NCI-H1105 treated with DMSO at 0.1 percent for 48 hours (cell line): ENCODE data around the gene PPA1.
"Not testable (repeated sequence)": the region's sequence is repeated elsewhere in the genome, so short reads cannot be mapped to it uniquely, and the experiment has no call there.

Experiments used
- DNase-seq: peaks from one replicate; lab custom pipeline; 2025; lab: John Stamatoyannopoulos, UW

The PPA1 gene

DNA sequence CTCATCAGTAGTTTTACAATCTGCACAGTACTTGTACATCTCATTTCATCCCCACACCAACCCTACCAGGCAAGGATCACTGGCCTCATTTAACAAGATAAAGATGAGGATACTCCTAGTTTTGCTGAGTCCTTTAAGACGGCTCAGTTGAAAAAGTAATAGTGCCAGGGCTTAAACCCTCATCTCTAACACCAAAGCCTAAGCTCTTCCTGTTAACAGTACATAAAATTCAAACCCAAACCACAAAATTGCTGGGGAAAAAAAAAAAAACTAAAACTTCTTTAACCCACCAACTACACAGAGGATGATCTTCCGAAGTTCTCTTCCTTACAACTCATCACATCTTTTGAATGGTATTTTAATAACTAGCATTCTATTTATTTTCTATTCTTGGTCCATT, 64.2 kb downstream of the PPA1 start:
- DNase-seq, result no peak

- no peak for DNase-seq
Observed at GRCh38 chr10:70167246-70167645, 66.0 kb downstream of the PPA1 start.

- DNase-seq, result no peak
Observed at GRCh38 chr10:70166394-70166793, 66.8 kb downstream of the PPA1 start.

GRCh38 chr10:70164163-70164562, 69.1 kb downstream of the PPA1 start:
- DNase-seq, result no peak

- no peak for DNase-seq
Observed at GRCh38 chr10:70163448-70163847, 69.8 kb downstream of the PPA1 start.

- no peak for DNase-seq
Observed at GRCh38 chr10:70162892-70163201, 70.4 kb downstream of the PPA1 start.

DNA sequence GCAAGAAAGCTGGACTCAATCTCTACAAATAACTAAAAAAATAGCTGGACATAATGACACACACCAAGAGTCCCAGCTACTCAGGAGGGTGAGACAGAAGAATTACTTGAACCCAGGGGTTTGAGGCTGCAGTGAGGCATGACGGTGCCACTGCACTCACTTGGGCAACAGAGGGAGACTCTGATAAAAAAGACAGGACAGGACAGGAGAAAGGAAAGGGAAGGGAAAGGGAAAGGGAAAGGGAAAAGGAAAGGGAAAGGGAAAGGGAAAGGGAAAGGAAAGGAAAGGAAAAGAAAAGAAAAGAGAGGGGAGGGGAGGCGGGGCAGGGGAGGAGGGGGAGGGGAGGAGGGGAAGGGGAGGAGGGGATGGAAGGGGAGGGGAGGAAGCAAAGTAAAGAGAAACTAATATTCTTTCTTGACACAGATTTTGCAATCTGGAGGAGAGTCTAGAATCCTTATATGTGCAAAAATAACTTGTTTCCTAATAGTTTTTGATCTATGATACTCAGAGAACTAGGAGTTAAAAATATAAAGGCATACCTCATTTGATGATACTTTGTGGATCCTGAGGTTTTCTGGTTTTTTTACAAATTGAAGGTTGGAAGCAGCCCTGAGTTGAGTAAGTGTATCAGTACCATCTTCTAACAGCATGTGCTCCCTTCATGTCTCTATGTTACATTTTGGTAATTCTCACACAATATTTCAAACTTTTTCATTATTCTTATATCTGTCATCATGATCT, 70.9 kb downstream of the PPA1 start:
- no peak for DNase-seq

DNA sequence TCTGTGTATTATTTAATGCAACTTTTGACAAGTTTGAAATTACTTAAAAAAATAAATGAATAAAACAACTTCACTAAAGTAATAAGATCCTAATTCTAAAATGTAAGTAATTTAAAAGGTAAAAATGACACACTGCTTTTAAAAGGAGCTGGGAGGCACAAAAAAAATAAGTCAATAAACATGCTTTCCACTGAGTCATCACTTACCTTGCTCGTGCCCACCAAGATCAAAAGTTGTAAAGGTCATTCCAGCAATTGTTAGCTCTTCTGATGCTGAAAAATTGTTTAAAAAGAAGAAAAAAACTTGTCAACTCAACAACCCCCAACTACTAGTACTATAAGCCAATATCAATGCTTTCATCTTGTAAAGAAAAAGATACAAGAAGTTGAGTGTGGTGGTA, 72.4 kb downstream of the PPA1 start:
- no peak for DNase-seq

DNA sequence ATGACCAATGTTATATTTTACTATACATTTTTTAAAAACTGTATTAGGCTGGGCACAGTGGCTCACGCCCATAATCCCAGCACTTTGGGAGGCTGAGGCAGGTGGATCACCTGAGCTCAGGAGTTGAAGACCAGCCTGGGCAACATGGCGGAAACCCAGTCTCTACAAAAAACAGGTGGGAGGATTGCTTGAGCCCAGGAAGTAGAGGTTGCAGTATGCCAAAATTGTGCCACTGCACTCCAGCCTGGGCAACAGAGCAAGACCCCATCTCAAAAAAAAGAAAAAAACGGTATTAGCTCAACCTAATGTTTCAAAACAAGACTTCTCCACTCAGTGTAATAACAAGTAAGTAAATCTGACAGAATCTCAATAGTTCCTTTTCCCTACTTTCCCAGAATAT, 73.9 kb downstream of the PPA1 start:
- not testable (repeated sequence) for DNase-seq

- DNase-seq, result no peak
Observed at GRCh38 chr10:70158113-70158512, 75.1 kb downstream of the PPA1 start.

- no peak for DNase-seq
Observed at GRCh38 chr10:70155255-70155838, 77.9 kb downstream of the PPA1 start.
